K562 (cell line): Measurements from ENCODE around the gene VBP1. TPM values are rescaled to one million over a fixed set of nuclear protein-coding genes. Genes with fewer than 3 reads are reported as not detected.

Source experiments
- ATAC-seq: fragments of 200-7000 bp; cut with Tn5 transposase; 3 replicates; pipeline ENCODE4 v1.9.1; 2020; ENCODE audit warnings: moderate library complexity
- BruUV-seq: library from RNA; stranded (reverse); fragments of 400-500 nt; replicated peaks from 2 replicates; lab custom pipeline; 2021; lab: Mats Ljungman, UMichigan
- CTCF ChIA-PET: fragments of 300-600 bp; formaldehyde crosslinking; extraction: SDS; loops from one replicate; lab custom pipeline; 2021; ENCODE audit warnings: low intra/inter-chr PET ratio; lab: Yijun Ruan, JAX
- POLR2A ChIA-PET: fragments of 300-600, 350-650 bp; sonication (Branson Sonifier 250); formaldehyde crosslinking; extraction: SDS; loops from one replicate; lab custom pipeline; 2021; ENCODE audit warnings: antibody characterized with exemption, inconsistent platforms; lab: Yijun Ruan, JAX
- DNase-seq, 4 experiments: peaks; one replicate each; pipeline versions ENCODE4 v3.0.0 to v3.0.0-alpha.2; 2011 to 2018; ENCODE audit warnings: low spot score in 3 of 4, mixed read lengths in 3 of 4; ENCODE audit errors: extremely low read depth in 1 of 4
- FAIRE-seq: peaks from 2 replicates; lab custom pipeline; 2011; peaks lifted over from hg19 to GRCh38; lab: Jason Lieb, UNC
- H2AFZ ChIP-seq: 2 replicates; pipeline ENCODE4 v1.6.0; 2011; ENCODE audit warnings: low read depth, low read length, control low read depth, inconsistent platforms
- H3K27ac ChIP-seq: fragments of 200-600 bp; 3 replicates; pipeline ENCODE4 v1.8.0; 2011; ENCODE audit warnings: low read depth, mild to moderate bottlenecking, control low read depth, inconsistent platforms, low read length, moderate library complexity, mixed read lengths; ENCODE audit errors: extremely low read depth
- H3K27me3 ChIP-seq, 2 experiments: fragments of 300-600 bp in 1 of 2; 2 replicates in 1 of 2; 3 replicates in 1 of 2; pipeline versions ENCODE4 v1.6.0 to v1.8.0; 2011; ENCODE audit warnings: inconsistent platforms in 2 of 2, low read length in 2 of 2, mild to moderate bottlenecking in 1 of 2, mixed read lengths in 1 of 2, moderate library complexity in 1 of 2; ENCODE audit not compliant: control insufficient read depth in 2 of 2, insufficient read depth in 2 of 2
- H3K36me3 ChIP-seq: fragments of 300-600 bp; 3 replicates; pipeline ENCODE4 v1.8.0; 2011; ENCODE audit warnings: mild to moderate bottlenecking, low read length, inconsistent platforms; ENCODE audit not compliant: control insufficient read depth, insufficient read depth
- H3K4me1 ChIP-seq, 2 experiments: fragments of 200-600 bp in 1 of 2; replicated peaks in 1 of 2; 2 replicates in 1 of 2; 3 replicates in 1 of 2; pipeline versions ENCODE4 v1.5.1 to v1.8.0; 2011; ENCODE audit warnings: inconsistent platforms in 2 of 2, low read length in 2 of 2, mild to moderate bottlenecking in 1 of 2, mixed read lengths in 1 of 2, moderate library complexity in 1 of 2; ENCODE audit not compliant: control insufficient read depth in 2 of 2, insufficient read depth in 2 of 2
- H3K4me2 ChIP-seq: 2 replicates; pipeline ENCODE4 v1.6.1; 2011; ENCODE audit warnings: low read length, control low read depth, inconsistent platforms, mixed read lengths; ENCODE audit not compliant: insufficient read depth
- H3K4me3 ChIP-seq: fragments of 200-600 bp; sonication (generic), shearing (Covaris generic); 2 replicates; pipeline ENCODE4 v1.5.1; 2016; ENCODE audit warnings: control low read depth, inconsistent platforms
- H3K79me2 ChIP-seq: fragments of 200-600 bp; 3 replicates; pipeline ENCODE4 v1.8.0; 2011; ENCODE audit warnings: low read length, inconsistent platforms; ENCODE audit not compliant: control insufficient read depth, insufficient read depth
- H3K9ac ChIP-seq, 2 experiments: 2 replicates each; pipeline versions ENCODE4 v1.6.0 to v1.6.1; 2011; ENCODE audit warnings: low read depth in 2 of 2, low read length in 2 of 2, control low read depth in 1 of 2, inconsistent platforms in 1 of 2, mild to moderate bottlenecking in 1 of 2, mixed read lengths in 1 of 2; ENCODE audit not compliant: insufficient read depth in 1 of 2
- H3K9me1 ChIP-seq: one replicate; pipeline ENCODE4 v1.6.0; 2011; ENCODE audit warnings: inconsistent platforms, mild to moderate bottlenecking, low read length, moderate library complexity; ENCODE audit not compliant: control insufficient read depth, insufficient read depth
- H3K9me3 ChIP-seq: replicated peaks from 2 replicates; pipeline ENCODE4 v1.5.1; 2011; ENCODE audit warnings: low read depth, low read length, inconsistent platforms; ENCODE audit not compliant: control insufficient read depth, insufficient read depth
- H4K20me1 ChIP-seq: replicated peaks from 2 replicates; pipeline ENCODE4 v1.6.1; 2011; ENCODE audit warnings: low read length, inconsistent platforms, mixed read lengths; ENCODE audit not compliant: control insufficient read depth, insufficient read depth
- BHLHE40 ChIP-seq: IDR thresholded peaks from 2 replicates; pipeline ENCODE4 v1.6.1; 2011; ENCODE audit warnings: low read length, improper control_type of control experiment
- FOS ChIP-seq: IDR thresholded peaks from 3 replicates; pipeline ENCODE4 v1.6.1; 2011; ENCODE audit not compliant: insufficient read length; ENCODE audit errors: extremely low read depth
- KLF13 ChIP-seq: fragments of 450-650 bp; IDR thresholded peaks from 2 replicates; pipeline ENCODE4 v1.6.1; 2016; ENCODE audit warnings: missing genetic modification characterization, low read depth, mild to moderate bottlenecking, missing compliant biosample characterization, moderate library complexity, borderline replicate concordance
- NELFE ChIP-seq: IDR thresholded peaks from 2 replicates; pipeline ENCODE4 v1.6.1; 2011; ENCODE audit warnings: mild to moderate bottlenecking; ENCODE audit not compliant: insufficient read depth, insufficient read length
- NUFIP1 ChIP-seq: fragments of 450-650 bp; IDR thresholded peaks from 2 replicates; pipeline ENCODE4 v1.6.1; 2018; ENCODE audit not compliant: partially characterized antibody
- RB1 ChIP-seq: fragments of 450-650 bp; IDR thresholded peaks from 2 replicates; pipeline ENCODE4 v1.6.1; 2017; ENCODE audit warnings: low read depth, mild to moderate bottlenecking
- ZNF444 ChIP-seq: fragments of 250-450 bp; sonication (Bioruptor Pico); IDR thresholded peaks from 2 replicates; pipeline ENCODE4 v1.4.0; 2020; ENCODE audit warnings: mild to moderate bottlenecking, moderate library complexity
- ZNF830 ChIP-seq: fragments of 250-450 bp; sonication (Bioruptor Pico); IDR thresholded peaks from 2 replicates; pipeline ENCODE4 v1.5.0; 2021; ENCODE audit warnings: mild to moderate bottlenecking
- WGBS: fragments of 100-300 bp; shearing (Covaris generic); methylation state at CpG from one replicate; pipeline ENCODE4 v1.1.6; 2016; ENCODE audit warnings: low coverage, mixed read lengths; ENCODE audit not compliant: insufficient coverage; ENCODE audit errors: missing lambda C conversion rate; 5-methylcytosine and 5-hydroxymethylcytosine counted together
- in situ Hi-C: fragments of 300-500 bp; cut with MboI; formaldehyde crosslinking; loops from 4 replicates; pipeline ENCODE4 v1.15.0; 2018; ENCODE audit warnings: inconsistent platforms, mixed read lengths
- intact Hi-C: fragments of 100-400 bp; cut with micrococcal nuclease; formaldehyde crosslinking; loops from 2 replicates; pipeline ENCODE4 v1.14.2; 2022
- polyA plus RNA-seq, 8 experiments: library from polyadenylated mRNA; depleted of rRNA in 4 of 8; stranded (reverse) in 5 of 8; unstranded in 3 of 8; fragments of >200 nt; fragmentation: Nextera tagmentation in 2 of 8; fragmentation: Illumina TruSeq in 1 of 8; extraction: Ambion mirVana in 2 of 8; extraction: Trizol in 1 of 8; gene quantifications; 2 replicates each; pipeline versions ENCODE4 v1.2.1 to v1.2.3, GENCODE V29; 2011 to 2014; ENCODE audit warnings: inconsistent platforms in 1 of 8, missing spikeins in 1 of 8
- total RNA-seq, 7 experiments: library from RNA; depleted of rRNA in 6 of 7; stranded (reverse); fragments of >200 nt in 6 of 7; fragmentation: Illumina TruSeq in 2 of 7; extraction: Trizol in 2 of 7; gene quantifications; 2 replicates each; pipeline versions ENCODE4 v1.2.1 to v1.2.3, GENCODE V29; 2011 to 2021; ENCODE audit warnings: low replicate concordance in 1 of 7

VBP1 gene
- total and polyA plus RNA-seq, 9 of the 15 experiments (the other 6 are each of a cell fraction or from before 2014, with no cell fraction given), result 83.2 to 263 (median 151) TPM

DNA sequence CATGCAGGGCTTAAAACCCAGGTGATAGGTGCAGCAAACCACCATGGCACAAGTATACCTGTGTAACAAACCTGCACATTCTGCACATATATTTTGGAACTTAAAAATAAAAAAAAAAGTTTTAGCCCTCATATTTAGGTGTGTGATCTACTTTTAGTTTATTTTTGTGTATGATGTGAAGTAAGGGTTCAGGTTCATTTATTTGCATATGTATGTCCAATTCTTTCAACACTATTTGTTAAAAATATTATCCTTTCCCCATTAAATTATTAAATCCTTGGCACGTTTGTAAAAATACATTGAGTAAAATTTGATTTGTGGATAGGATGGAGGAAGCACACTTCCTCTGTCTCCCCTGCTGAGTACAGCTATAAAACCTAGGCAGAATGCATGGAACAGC is 35.1 kb downstream of the VBP1 start:
- no peak for TF ChIP-seq FOS
- TF ChIP-seq, all 486 proteins: peak for 0
- DNase-seq (no peak), ATAC-seq (no peak), FAIRE-seq (no peak)
- intact Hi-C loops, result no loop called here
- ChIA-PET POLR2A (no interaction called here), CTCF (no interaction called here)
- Histone ChIP-seq H3K36me3 (no peaks in the 10 kb centered on the region), H3K4me1 (no peaks in the 10 kb centered on the region), H3K9ac (no peak overlapping the region), H3K79me2 (no peaks in the 10 kb centered on the region), H3K27ac (no peak overlapping the region), H2AFZ (no peak overlapping the region), H3K27me3 (no peaks in the 10 kb centered on the region), H3K4me3 (no peak overlapping the region), H3K9me1 (no peaks in the 10 kb centered on the region), H3K4me2 (no peak overlapping the region), H3K9me3 (no peaks in the 10 kb centered on the region), H4K20me1 (no peaks in the 10 kb centered on the region)
- no TSS peak for BruUV-seq
- in situ Hi-C loops, result no loop called here
- WGBS, result 7% methylated on average over 1 of the region's 1 CpG

DNA sequence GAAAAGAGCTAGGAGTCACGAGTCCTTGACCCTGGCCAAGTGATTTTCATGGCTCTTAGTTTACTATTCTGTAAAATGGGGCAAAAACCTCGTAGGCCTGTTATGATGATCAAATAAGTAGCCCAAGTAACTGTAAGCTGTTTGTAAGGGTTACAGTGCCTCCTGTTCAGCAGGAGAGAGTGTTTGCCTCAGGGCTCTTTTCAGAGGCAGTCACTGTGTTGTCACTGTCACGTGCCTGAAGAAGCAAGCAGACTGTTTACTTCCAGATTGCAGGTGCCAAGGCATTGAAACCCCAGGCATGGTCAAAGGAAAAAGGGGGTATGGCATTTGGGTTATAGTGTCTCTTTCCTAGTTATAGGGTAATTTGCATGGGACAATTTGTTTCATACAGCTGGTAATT is 43.5 kb downstream of the VBP1 start:
- H3K79me2 ChIP-seq, result no peaks in the 10 kb centered on the region
- H3K4me2 ChIP-seq, result no peak overlapping the region
- no peak overlapping the region for H3K27ac ChIP-seq
- no peaks in the 10 kb centered on the region for H3K36me3 ChIP-seq
- ChIA-PET CTCF (no interaction called here), POLR2A (no interaction called here)
- H3K27me3 ChIP-seq, result no peaks in the 10 kb centered on the region
- H3K9ac ChIP-seq, result no peak overlapping the region
- in situ Hi-C loops, result no loop called here
- DNase-seq (no peak), ATAC-seq (no peak), FAIRE-seq (no peak)
- H3K4me3 ChIP-seq, result no peak overlapping the region
- intact Hi-C loops, result no loop called here
- no peak overlapping the region for H2AFZ ChIP-seq
- H3K4me1 ChIP-seq, result no peaks in the 10 kb centered on the region
- no TSS peak for BruUV-seq
- whole genome bisulfite sequencing, result 31% methylated on average over 3 of the region's 3 CpGs
- no peaks in the 10 kb centered on the region for H3K9me1 ChIP-seq
- H3K9me3 ChIP-seq, result no peaks in the 10 kb centered on the region
- no peaks in the 10 kb centered on the region for H4K20me1 ChIP-seq
- TF ChIP-seq RB1, result no peak
- no peak for TF ChIP-seq ZNF444 (CRISPR knock-in tag)
- TF ChIP-seq BHLHE40, result 0 out of 2 replicates have a peak, but pooled peaks have one; percentile 30
- no peak for TF ChIP-seq NUFIP1
- no peak for TF ChIP-seq ZNF830 (CRISPR knock-in tag)
- no peak for TF ChIP-seq NELFE
- no peak for TF ChIP-seq KLF13 (tag)
